K562 (cell line): Measurements from ENCODE around the gene MOB1B. TPM values are rescaled to one million over a fixed set of nuclear protein-coding genes. Genes with fewer than 3 reads are reported as not detected.
A peak's percentile ranks its signal among the peaks of the same experiment; 100 is the strongest.

ENCODE experiments used
- ATAC-seq: fragments of 200-7000 bp; cut with Tn5 transposase; 3 replicates; pipeline ENCODE4 v1.9.1; 2020; ENCODE audit warnings: moderate library complexity
- BruUV-seq: library from RNA; stranded (reverse); fragments of 400-500 nt; replicated peaks from 2 replicates; lab custom pipeline; 2021; lab: Mats Ljungman, UMichigan
- CTCF ChIA-PET: fragments of 300-600 bp; formaldehyde crosslinking; extraction: SDS; loops from one replicate; lab custom pipeline; 2021; ENCODE audit warnings: low intra/inter-chr PET ratio; lab: Yijun Ruan, JAX
- POLR2A ChIA-PET: fragments of 300-600, 350-650 bp; sonication (Branson Sonifier 250); formaldehyde crosslinking; extraction: SDS; loops from one replicate; lab custom pipeline; 2021; ENCODE audit warnings: antibody characterized with exemption, inconsistent platforms; lab: Yijun Ruan, JAX
- DNase-seq, 4 experiments: peaks; one replicate each; pipeline versions ENCODE4 v3.0.0 to v3.0.0-alpha.2; 2011 to 2018; ENCODE audit warnings: low spot score in 3 of 4, mixed read lengths in 3 of 4; ENCODE audit errors: extremely low read depth in 1 of 4
- FAIRE-seq: peaks from 2 replicates; lab custom pipeline; 2011; peaks lifted over from hg19 to GRCh38; lab: Jason Lieb, UNC
- H2AFZ ChIP-seq: 2 replicates; pipeline ENCODE4 v1.6.0; 2011; ENCODE audit warnings: low read depth, low read length, control low read depth, inconsistent platforms
- H3K27ac ChIP-seq: fragments of 200-600 bp; 3 replicates; pipeline ENCODE4 v1.8.0; 2011; ENCODE audit warnings: low read depth, mild to moderate bottlenecking, control low read depth, inconsistent platforms, low read length, moderate library complexity, mixed read lengths; ENCODE audit errors: extremely low read depth
- H3K27me3 ChIP-seq, 2 experiments: fragments of 300-600 bp in 1 of 2; 2 replicates in 1 of 2; 3 replicates in 1 of 2; pipeline versions ENCODE4 v1.6.0 to v1.8.0; 2011; ENCODE audit warnings: inconsistent platforms in 2 of 2, low read length in 2 of 2, mild to moderate bottlenecking in 1 of 2, mixed read lengths in 1 of 2, moderate library complexity in 1 of 2; ENCODE audit not compliant: control insufficient read depth in 2 of 2, insufficient read depth in 2 of 2
- H3K36me3 ChIP-seq: fragments of 300-600 bp; 3 replicates; pipeline ENCODE4 v1.8.0; 2011; ENCODE audit warnings: mild to moderate bottlenecking, low read length, inconsistent platforms; ENCODE audit not compliant: control insufficient read depth, insufficient read depth
- H3K4me1 ChIP-seq, 2 experiments: fragments of 200-600 bp in 1 of 2; replicated peaks in 1 of 2; 2 replicates in 1 of 2; 3 replicates in 1 of 2; pipeline versions ENCODE4 v1.5.1 to v1.8.0; 2011; ENCODE audit warnings: inconsistent platforms in 2 of 2, low read length in 2 of 2, mild to moderate bottlenecking in 1 of 2, mixed read lengths in 1 of 2, moderate library complexity in 1 of 2; ENCODE audit not compliant: control insufficient read depth in 2 of 2, insufficient read depth in 2 of 2
- H3K4me2 ChIP-seq: 2 replicates; pipeline ENCODE4 v1.6.1; 2011; ENCODE audit warnings: low read length, control low read depth, inconsistent platforms, mixed read lengths; ENCODE audit not compliant: insufficient read depth
- H3K4me3 ChIP-seq: fragments of 200-600 bp; sonication (generic), shearing (Covaris generic); 2 replicates; pipeline ENCODE4 v1.5.1; 2016; ENCODE audit warnings: control low read depth, inconsistent platforms
- H3K79me2 ChIP-seq: fragments of 200-600 bp; 3 replicates; pipeline ENCODE4 v1.8.0; 2011; ENCODE audit warnings: low read length, inconsistent platforms; ENCODE audit not compliant: control insufficient read depth, insufficient read depth
- H3K9ac ChIP-seq, 2 experiments: 2 replicates each; pipeline versions ENCODE4 v1.6.0 to v1.6.1; 2011; ENCODE audit warnings: low read depth in 2 of 2, low read length in 2 of 2, control low read depth in 1 of 2, inconsistent platforms in 1 of 2, mild to moderate bottlenecking in 1 of 2, mixed read lengths in 1 of 2; ENCODE audit not compliant: insufficient read depth in 1 of 2
- H3K9me1 ChIP-seq: one replicate; pipeline ENCODE4 v1.6.0; 2011; ENCODE audit warnings: inconsistent platforms, mild to moderate bottlenecking, low read length, moderate library complexity; ENCODE audit not compliant: control insufficient read depth, insufficient read depth
- H3K9me3 ChIP-seq: replicated peaks from 2 replicates; pipeline ENCODE4 v1.5.1; 2011; ENCODE audit warnings: low read depth, low read length, inconsistent platforms; ENCODE audit not compliant: control insufficient read depth, insufficient read depth
- H4K20me1 ChIP-seq: replicated peaks from 2 replicates; pipeline ENCODE4 v1.6.1; 2011; ENCODE audit warnings: low read length, inconsistent platforms, mixed read lengths; ENCODE audit not compliant: control insufficient read depth, insufficient read depth
- ATF3 ChIP-seq, 2 experiments: fragments of 450-650 bp in 1 of 2; sonication (generic) in 1 of 2; formaldehyde crosslinking in 1 of 2; IDR thresholded peaks in 1 of 2; conservative IDR thresholded peaks in 1 of 2; 2 replicates each; pipeline versions ENCODE4 v1.6.1 to v1.8.1; 2016 to 2023; ENCODE audit warnings: mild to moderate bottlenecking in 2 of 2, moderate library complexity in 2 of 2, inconsistent platforms in 1 of 2, missing genetic modification reagents in 1 of 2
- STAT5B ChIP-seq: fragments of 250-450 bp; sonication (Bioruptor Pico); IDR thresholded peaks from 2 replicates; pipeline ENCODE4 v1.8.0; 2021; ENCODE audit warnings: mild to moderate bottlenecking, inconsistent platforms
- THRA ChIP-seq: fragments of 450-650 bp; IDR thresholded peaks from 2 replicates; pipeline ENCODE4 v1.6.1; 2017; ENCODE audit warnings: mild to moderate bottlenecking, moderate library complexity
- WGBS: fragments of 100-300 bp; shearing (Covaris generic); methylation state at CpG from one replicate; pipeline ENCODE4 v1.1.6; 2016; ENCODE audit warnings: low coverage, mixed read lengths; ENCODE audit not compliant: insufficient coverage; ENCODE audit errors: missing lambda C conversion rate; 5-methylcytosine and 5-hydroxymethylcytosine counted together
- in situ Hi-C: fragments of 300-500 bp; cut with MboI; formaldehyde crosslinking; loops from 4 replicates; pipeline ENCODE4 v1.15.0; 2018; ENCODE audit warnings: inconsistent platforms, mixed read lengths
- intact Hi-C: fragments of 100-400 bp; cut with micrococcal nuclease; formaldehyde crosslinking; loops from 2 replicates; pipeline ENCODE4 v1.14.2; 2022
- polyA plus RNA-seq, 8 experiments: library from polyadenylated mRNA; depleted of rRNA in 4 of 8; stranded (reverse) in 5 of 8; unstranded in 3 of 8; fragments of >200 nt; fragmentation: Nextera tagmentation in 2 of 8; fragmentation: Illumina TruSeq in 1 of 8; extraction: Ambion mirVana in 2 of 8; extraction: Trizol in 1 of 8; gene quantifications; 2 replicates each; pipeline versions ENCODE4 v1.2.1 to v1.2.3, GENCODE V29; 2011 to 2014; ENCODE audit warnings: inconsistent platforms in 1 of 8, missing spikeins in 1 of 8
- total RNA-seq, 7 experiments: library from RNA; depleted of rRNA in 6 of 7; stranded (reverse); fragments of >200 nt in 6 of 7; fragmentation: Illumina TruSeq in 2 of 7; extraction: Trizol in 2 of 7; gene quantifications; 2 replicates each; pipeline versions ENCODE4 v1.2.1 to v1.2.3, GENCODE V29; 2011 to 2021; ENCODE audit warnings: low replicate concordance in 1 of 7
- TF ChIP-seq, protein P1 (sequence below): fragments of 450-650 bp; IDR thresholded peaks from 2 replicates; pipeline ENCODE4 v1.6.1; 2016

Gene MOB1B
- total and polyA plus RNA-seq, 9 of the 15 experiments (the other 6 are each of a cell fraction or from before 2014, with no cell fraction given): 8.4 to 37.8 (median 19.0) TPM

DNA sequence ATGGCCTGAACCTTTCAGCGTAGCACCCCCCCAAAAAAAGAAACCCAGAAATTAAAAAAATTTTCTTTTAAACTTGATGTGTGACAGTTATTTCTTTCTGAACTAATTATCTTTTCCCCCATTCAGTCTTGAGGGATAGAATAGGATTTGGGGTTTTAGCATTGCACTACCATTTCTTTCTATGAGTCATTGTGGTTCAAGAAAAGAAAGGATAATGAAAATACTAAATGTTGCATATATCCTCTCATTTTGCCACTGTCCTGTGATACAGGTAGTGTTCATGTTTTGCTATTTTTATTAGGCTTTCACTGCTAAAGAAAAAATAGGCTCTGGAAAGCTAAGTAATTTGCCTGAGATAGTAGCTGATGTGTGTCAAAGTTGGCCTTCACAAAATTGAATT, 51.9 kb downstream of the MOB1B start:
- H3K9me1 ChIP-seq: no peaks in the 10 kb centered on the region
- POLR2A ChIA-PET: interaction anchor here (0.7 kb wide), 1 partner anchor 188 kb away, joined by 3 read pairs; no protein-coding TSS in a partner anchor
- ATAC-seq (no peak; the same call in 2 of the 3 replicates), FAIRE-seq (peak; percentile 6), DNase-seq (no peak)
- WGBS: 100% methylated on average over 1 of the region's 1 CpG
- H3K9me3 ChIP-seq: no peaks in the 10 kb centered on the region
- H3K27ac ChIP-seq: no peak overlapping the region
- no TSS peak for BruUV-seq
- peaks cover 8% of the 10 kb centered on the region; the same call in 1 of the 2 replicates for H4K20me1 ChIP-seq
- TF ChIP-seq, protein P1, sequence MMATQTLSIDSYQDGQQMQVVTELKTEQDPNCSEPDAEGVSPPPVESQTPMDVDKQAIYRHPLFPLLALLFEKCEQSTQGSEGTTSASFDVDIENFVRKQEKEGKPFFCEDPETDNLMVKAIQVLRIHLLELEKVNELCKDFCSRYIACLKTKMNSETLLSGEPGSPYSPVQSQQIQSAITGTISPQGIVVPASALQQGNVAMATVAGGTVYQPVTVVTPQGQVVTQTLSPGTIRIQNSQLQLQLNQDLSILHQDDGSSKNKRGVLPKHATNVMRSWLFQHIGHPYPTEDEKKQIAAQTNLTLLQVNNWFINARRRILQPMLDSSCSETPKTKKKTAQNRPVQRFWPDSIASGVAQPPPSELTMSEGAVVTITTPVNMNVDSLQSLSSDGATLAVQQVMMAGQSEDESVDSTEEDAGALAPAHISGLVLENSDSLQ: no peak
- TF ChIP-seq STAT5B (CRISPR knock-in tag) (no peak), THRA (no peak), ATF3 (IDR thresholded peaks at IDR 0.05) (0 out of 2 replicates have a peak, but pooled peaks have one; percentile 21), ATF3 (CRISPR knock-in tag; conservative IDR thresholded peaks at IDR 0.05) (no peak)
- intact Hi-C loops (no loop called here), in situ Hi-C loops (no loop called here)
- no peaks in the 10 kb centered on the region for H3K27me3 ChIP-seq
- H3K4me1 ChIP-seq: peaks cover 4 to 8% of the 10 kb centered on the region in 2 experiments; a peak in 4 of 5 replicates
- H3K9ac ChIP-seq: no peak overlapping the region
- CTCF ChIA-PET: no interaction called here
- peaks cover 95% of the 10 kb centered on the region for H3K79me2 ChIP-seq
- no peak overlapping the region for H3K4me2 ChIP-seq
- no peak overlapping the region for H2AFZ ChIP-seq
- no peak overlapping the region for H3K4me3 ChIP-seq
- peaks cover 11% of the 10 kb centered on the region; the same call in 1 of the 3 replicates for H3K36me3 ChIP-seq
